Ovary (tissue), 3 donors: ENCODE data around the gene DNAH8.

Experiments
- POLR2A ChIP-seq: fragments of 450-650 bp; IDR thresholded peaks from one replicate; pipeline ENCODE4 v1.6.1; 2017; ENCODE audit warnings: antibody characterized with exemption, mild to moderate bottlenecking, moderate library complexity
- TF ChIP-seq, protein P1 (sequence below), 3 donors: fragments of 450-650 bp in 2 of 3; fragments of 200-600 bp in 1 of 3; IDR thresholded peaks; one replicate each; pipeline versions ENCODE4 v1.5.1 to v1.8.0; 2016 to 2022; ENCODE audit warnings: antibody characterized with exemption in 3 of 3, mild to moderate bottlenecking in 1 of 3
- donor health status: DM: no; HTN: no; CAD: no.

DNA sequence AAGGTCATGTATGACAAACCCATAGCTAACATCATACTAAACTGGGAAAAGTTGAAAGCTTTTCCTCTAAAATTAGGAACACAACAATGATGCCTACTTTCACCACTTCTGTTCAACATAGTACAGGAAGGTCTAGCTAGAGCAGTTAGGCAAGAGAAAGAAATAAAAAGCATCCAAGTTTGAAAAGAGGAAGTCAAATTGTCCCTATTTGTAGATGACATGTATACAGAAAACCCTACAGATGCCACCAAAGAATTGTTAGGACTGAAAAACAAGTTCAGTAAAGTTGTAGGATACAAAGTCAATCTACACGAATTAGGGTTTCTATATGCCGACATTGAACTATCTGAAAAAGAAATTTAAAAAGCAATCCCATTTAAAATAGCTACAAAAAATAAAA, 244.0 kb downstream of the DNAH8 start:
- TF ChIP-seq, protein P1, sequence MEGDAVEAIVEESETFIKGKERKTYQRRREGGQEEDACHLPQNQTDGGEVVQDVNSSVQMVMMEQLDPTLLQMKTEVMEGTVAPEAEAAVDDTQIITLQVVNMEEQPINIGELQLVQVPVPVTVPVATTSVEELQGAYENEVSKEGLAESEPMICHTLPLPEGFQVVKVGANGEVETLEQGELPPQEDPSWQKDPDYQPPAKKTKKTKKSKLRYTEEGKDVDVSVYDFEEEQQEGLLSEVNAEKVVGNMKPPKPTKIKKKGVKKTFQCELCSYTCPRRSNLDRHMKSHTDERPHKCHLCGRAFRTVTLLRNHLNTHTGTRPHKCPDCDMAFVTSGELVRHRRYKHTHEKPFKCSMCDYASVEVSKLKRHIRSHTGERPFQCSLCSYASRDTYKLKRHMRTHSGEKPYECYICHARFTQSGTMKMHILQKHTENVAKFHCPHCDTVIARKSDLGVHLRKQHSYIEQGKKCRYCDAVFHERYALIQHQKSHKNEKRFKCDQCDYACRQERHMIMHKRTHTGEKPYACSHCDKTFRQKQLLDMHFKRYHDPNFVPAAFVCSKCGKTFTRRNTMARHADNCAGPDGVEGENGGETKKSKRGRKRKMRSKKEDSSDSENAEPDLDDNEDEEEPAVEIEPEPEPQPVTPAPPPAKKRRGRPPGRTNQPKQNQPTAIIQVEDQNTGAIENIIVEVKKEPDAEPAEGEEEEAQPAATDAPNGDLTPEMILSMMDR (IDR thresholded peaks at IDR 0.05): no peak
- no peak for TF ChIP-seq POLR2A
